Right lobe of liver (tissue), 4 donors: Measurements from ENCODE around the gene MROH7.

ENCODE experiments used
- CTCF ChIP-seq, 4 donors: fragments of 200-600 bp in 3 of 4; fragments of 450-650 bp in 1 of 4; IDR thresholded peaks; one replicate each; pipeline versions ENCODE4 v1.5.1 to v1.8.0; 2016 to 2022; ENCODE audit warnings: antibody characterized with exemption in 4 of 4, mild to moderate bottlenecking in 2 of 4
- POLR2A ChIP-seq: fragments of 450-650 bp; IDR thresholded peaks from one replicate; pipeline ENCODE4 v1.6.1; 2017; ENCODE audit warnings: antibody characterized with exemption, mild to moderate bottlenecking
- donor health status: DM: no; HTN: no; CAD: no.
- donor health status: DM: no; HTN: no; CAD: no.
- donor health status: DM: no; HTN: yes; CAD: no.

- no peak for TF ChIP-seq CTCF (IDR thresholded peaks at IDR 0.05)
- no peak for TF ChIP-seq POLR2A
Measured at GRCh38 chr1:54604051-54604450, 37.5 kb upstream of the MROH7 start.
